HUES64 (cell line): ENCODE data around the gene SETD3.

Experiments used
- H3K27ac ChIP-seq: 2 replicates; pipeline ENCODE4 v1.7.0; 2013; ENCODE audit warnings: low read depth, low read length, inconsistent platforms
- H3K27me3 ChIP-seq: 2 replicates; pipeline ENCODE4 v1.6.1; 2013; ENCODE audit warnings: mild to moderate bottlenecking, low read length; ENCODE audit not compliant: insufficient read depth
- H3K36me3 ChIP-seq: 2 replicates; pipeline ENCODE4 v1.6.1; 2013; ENCODE audit warnings: mild to moderate bottlenecking, low read length; ENCODE audit not compliant: insufficient read depth
- H3K4me1 ChIP-seq: 2 replicates; pipeline ENCODE4 v1.6.1; 2013; ENCODE audit warnings: mild to moderate bottlenecking, low read length, moderate library complexity; ENCODE audit not compliant: insufficient read depth
- H3K4me3 ChIP-seq: 2 replicates; pipeline ENCODE4 v1.5.1; 2013; ENCODE audit warnings: mild to moderate bottlenecking, low read length, moderate library complexity
- H3K9ac ChIP-seq: 2 replicates; pipeline ENCODE4 v1.6.1; 2013; ENCODE audit warnings: mild to moderate bottlenecking, low read depth, low read length
- H3K9me3 ChIP-seq: 2 replicates; pipeline ENCODE4 v1.6.1; 2013; ENCODE audit warnings: low read depth, low read length; ENCODE audit not compliant: insufficient read depth
- WGBS: fragments of 150-250, 120-280 bp; methylation state at CpG from one replicate; pipeline ENCODE4 v1.1.7; 2013; ENCODE audit warnings: missing lambda C conversion rate; 5-methylcytosine and 5-hydroxymethylcytosine counted together

SETD3 gene

GRCh38 chr14:99416909-99417308 is 63.8 kb downstream of the SETD3 start:
- H3K27me3 ChIP-seq: no peaks in the 10 kb centered on the region
- peaks cover 51% of the 10 kb centered on the region for H3K4me1 ChIP-seq
- H3K4me3 ChIP-seq: no peak overlapping the region
- no peaks in the 10 kb centered on the region for H3K9me3 ChIP-seq
- no peak overlapping the region for H3K27ac ChIP-seq
- 95% methylated on average over 3 of the region's 5 CpGs for WGBS
- no peak overlapping the region for H3K9ac ChIP-seq
- no peaks in the 10 kb centered on the region for H3K36me3 ChIP-seq

GRCh38 chr14:99415496-99416281 is 65.0 kb downstream of the SETD3 start:
- Histone ChIP-seq H3K36me3 (no peaks in the 10 kb centered on the region), H3K27me3 (no peaks in the 10 kb centered on the region), H3K9me3 (no peaks in the 10 kb centered on the region), H3K9ac (no peak overlapping the region), H3K4me3 (no peak overlapping the region), H3K27ac (no peak overlapping the region), H3K4me1 (peaks cover 53% of the 10 kb centered on the region)
- WGBS: 6% methylated on average over 2 of the region's 2 CpGs

- Histone ChIP-seq H3K27me3 (no peaks in the 10 kb centered on the region), H3K9ac (0 out of 2 replicates have a peak overlapping the region, but pooled peaks have one; percentile 9), H3K4me1 (peaks cover 64% of the 10 kb centered on the region), H3K4me3 (no peak overlapping the region), H3K27ac (no peak overlapping the region), H3K36me3 (no peaks in the 10 kb centered on the region), H3K9me3 (no peaks in the 10 kb centered on the region)
- WGBS: 81% methylated on average over 17 of the region's 17 CpGs
Observed at GRCh38 chr14:99413911-99414310, 66.7 kb downstream of the SETD3 start.

GRCh38 chr14:99413172-99413571 is 67.5 kb downstream of the SETD3 start:
- Histone ChIP-seq H3K9ac (0 out of 2 replicates have a peak overlapping the region, but pooled peaks have one; percentile 20), H3K27ac (peak overlapping the region; percentile 80; the same call in 1 of the 2 replicates), H3K9me3 (no peaks in the 10 kb centered on the region), H3K27me3 (no peaks in the 10 kb centered on the region), H3K36me3 (no peaks in the 10 kb centered on the region), H3K4me3 (no peak overlapping the region), H3K4me1 (peaks cover 67% of the 10 kb centered on the region)
- WGBS: 33% methylated on average over 6 of the region's 6 CpGs

- H3K9ac ChIP-seq: peak overlapping the region; percentile 20; the same call in 1 of the 2 replicates
- WGBS: 38% methylated on average over 13 of the region's 17 CpGs
- peaks cover 67% of the 10 kb centered on the region for H3K4me1 ChIP-seq
- no peaks in the 10 kb centered on the region for H3K9me3 ChIP-seq
- H3K27me3 ChIP-seq: no peaks in the 10 kb centered on the region
- no peak overlapping the region for H3K4me3 ChIP-seq
- no peaks in the 10 kb centered on the region for H3K36me3 ChIP-seq
- peak overlapping the region; percentile 80; the same call in 1 of the 2 replicates for H3K27ac ChIP-seq
Observed at GRCh38 chr14:99412117-99413061, 68.3 kb downstream of the SETD3 start.

- peak overlapping the region; percentile 20; the same call in 1 of the 2 replicates for H3K27ac ChIP-seq
- H3K9me3 ChIP-seq: no peaks in the 10 kb centered on the region
- H3K27me3 ChIP-seq: no peaks in the 10 kb centered on the region
- no peak overlapping the region for H3K4me3 ChIP-seq
- 64% methylated on average over 10 of the region's 10 CpGs for WGBS
- H3K4me1 ChIP-seq: peaks cover 61% of the 10 kb centered on the region
- H3K36me3 ChIP-seq: peaks cover 14% of the 10 kb centered on the region
- H3K9ac ChIP-seq: no peak overlapping the region
Observed at GRCh38 chr14:99410019-99410418, 70.6 kb downstream of the SETD3 start.

- H3K36me3 ChIP-seq: peaks cover 25% of the 10 kb centered on the region
- no peaks in the 10 kb centered on the region for H3K27me3 ChIP-seq
- no peak overlapping the region for H3K27ac ChIP-seq
- H3K9ac ChIP-seq: no peak overlapping the region
- H3K4me1 ChIP-seq: peaks cover 50% of the 10 kb centered on the region
- H3K9me3 ChIP-seq: no peaks in the 10 kb centered on the region
- 91% methylated on average over 7 of the region's 7 CpGs for WGBS
- no peak overlapping the region for H3K4me3 ChIP-seq
Observed at GRCh38 chr14:99408971-99409289, 71.7 kb downstream of the SETD3 start.

GRCh38 chr14:99408286-99408970 is 72.2 kb downstream of the SETD3 start:
- peaks cover 45% of the 10 kb centered on the region for H3K4me1 ChIP-seq
- H3K36me3 ChIP-seq: peaks cover 30% of the 10 kb centered on the region
- H3K4me3 ChIP-seq: no peak overlapping the region
- H3K27ac ChIP-seq: no peak overlapping the region
- H3K27me3 ChIP-seq: no peaks in the 10 kb centered on the region
- 95% methylated on average over 8 of the region's 8 CpGs for WGBS
- no peak overlapping the region for H3K9ac ChIP-seq
- H3K9me3 ChIP-seq: no peaks in the 10 kb centered on the region

- Histone ChIP-seq H3K9me3 (no peaks in the 10 kb centered on the region), H3K36me3 (peaks cover 33% of the 10 kb centered on the region)
- WGBS: 93% methylated on average over 11 of the region's 11 CpGs
Observed at GRCh38 chr14:99407416-99407815, 73.2 kb downstream of the SETD3 start.

GRCh38 chr14:99402950-99403349 is 77.7 kb downstream of the SETD3 start:
- Histone ChIP-seq H3K36me3 (peaks cover 56% of the 10 kb centered on the region), H3K27me3 (no peaks in the 10 kb centered on the region), H3K4me3 (no peak overlapping the region), H3K27ac (no peak overlapping the region), H3K9me3 (no peaks in the 10 kb centered on the region), H3K4me1 (no peaks in the 10 kb centered on the region; the same call in 1 of the 2 replicates), H3K9ac (no peak overlapping the region)
- WGBS: 93% methylated on average over 10 of the region's 10 CpGs

More at GRCh38 chr14:99407416-99407815, 73.2 kb downstream of the SETD3 start:
- Histone ChIP-seq H3K4me1 (peaks cover 35% of the 10 kb centered on the region), H3K9ac (no peak overlapping the region), H3K27me3 (no peaks in the 10 kb centered on the region), H3K4me3 (no peak overlapping the region), H3K27ac (no peak overlapping the region)
